Trophoblast cell (in vitro differentiated cells and primary cell): Measurements from ENCODE around the gene DNAH10.

Source experiments
- DNase-seq, 2 donors: peaks; one replicate each; pipeline ENCODE4 v3.0.0-alpha.2; 2016
- H2AFZ ChIP-seq: 2 replicates; pipeline ENCODE4 v1.6.1; 2013; ENCODE audit warnings: low read length, moderate library complexity, mild to moderate bottlenecking; ENCODE audit not compliant: insufficient read depth, poor library complexity
- H2AK5ac ChIP-seq: 2 replicates; pipeline ENCODE4 v1.6.1; 2013; ENCODE audit warnings: mild to moderate bottlenecking, low read length
- H2BK120ac ChIP-seq: 2 replicates; pipeline ENCODE4 v1.6.1; 2013; ENCODE audit warnings: low read length, mild to moderate bottlenecking, moderate library complexity; ENCODE audit not compliant: insufficient read depth, poor library complexity
- H2BK12ac ChIP-seq: 2 replicates; pipeline ENCODE4 v1.6.1; 2013; ENCODE audit warnings: mild to moderate bottlenecking, low read length, moderate library complexity
- H2BK5ac ChIP-seq: 2 replicates; pipeline ENCODE4 v1.6.1; 2013; ENCODE audit warnings: low read length, low read depth, moderate library complexity, mild to moderate bottlenecking; ENCODE audit not compliant: poor library complexity
- H3K14ac ChIP-seq: 2 replicates; pipeline ENCODE4 v1.6.1; 2013; ENCODE audit warnings: mild to moderate bottlenecking, low read length
- H3K18ac ChIP-seq: 2 replicates; pipeline ENCODE4 v1.6.1; 2013; ENCODE audit warnings: mild to moderate bottlenecking, low read length
- H3K23ac ChIP-seq: 2 replicates; pipeline ENCODE4 v1.6.1; 2013; ENCODE audit warnings: low read length
- H3K27ac ChIP-seq: 2 replicates; pipeline ENCODE4 v1.5.1; 2013; ENCODE audit warnings: low read depth, mild to moderate bottlenecking, inconsistent platforms, low read length, moderate library complexity
- H3K27me3 ChIP-seq: 2 replicates; pipeline ENCODE4 v1.6.1; 2013; ENCODE audit warnings: inconsistent platforms, mild to moderate bottlenecking, low read length, moderate library complexity; ENCODE audit not compliant: insufficient read depth
- H3K36me3 ChIP-seq, 2 experiments: 1 replicate in 1 of 2; 2 replicates in 1 of 2; pipeline ENCODE4 v1.6.1; 2013; ENCODE audit warnings: low read length in 2 of 2, mild to moderate bottlenecking in 2 of 2, moderate library complexity in 1 of 2; ENCODE audit not compliant: insufficient read depth in 2 of 2, control insufficient read depth in 1 of 2
- H3K4ac ChIP-seq: 2 replicates; pipeline ENCODE4 v1.6.1; 2013; ENCODE audit warnings: low read depth, mild to moderate bottlenecking, low read length, moderate library complexity
- H3K4me1 ChIP-seq, 2 experiments: 1 replicate in 1 of 2; 2 replicates in 1 of 2; pipeline ENCODE4 v1.6.1; 2013; ENCODE audit warnings: low read length in 2 of 2, mild to moderate bottlenecking in 2 of 2, moderate library complexity in 1 of 2; ENCODE audit not compliant: insufficient read depth in 2 of 2, control insufficient read depth in 1 of 2
- H3K4me2 ChIP-seq: 2 replicates; pipeline ENCODE4 v1.6.1; 2013; ENCODE audit warnings: inconsistent platforms, mild to moderate bottlenecking, low read length, moderate library complexity
- H3K4me3 ChIP-seq: 2 replicates; pipeline ENCODE4 v1.5.1; 2013; ENCODE audit warnings: mild to moderate bottlenecking, low read depth, low read length, inconsistent platforms
- H3K79me1 ChIP-seq: one replicate; pipeline ENCODE4 v1.6.1; 2013; ENCODE audit warnings: low read length
- H3K79me2 ChIP-seq: 2 replicates; pipeline ENCODE4 v1.6.1; 2013; ENCODE audit warnings: low read length, mild to moderate bottlenecking; ENCODE audit not compliant: control insufficient read depth, insufficient read depth, poor library complexity
- H3K9ac ChIP-seq: 2 replicates; pipeline ENCODE4 v1.6.1; 2013; ENCODE audit warnings: mild to moderate bottlenecking, low read length
- H3K9me3 ChIP-seq: 2 replicates; pipeline ENCODE4 v1.6.1; 2013; ENCODE audit warnings: low read depth, mild to moderate bottlenecking, control low read depth, inconsistent platforms, low read length; ENCODE audit not compliant: insufficient read depth
- H4K12ac ChIP-seq: 2 replicates; pipeline ENCODE4 v1.6.1; 2013; ENCODE audit warnings: low read depth, mild to moderate bottlenecking, low read length, moderate library complexity
- H4K8ac ChIP-seq: 2 replicates; pipeline ENCODE4 v1.6.1; 2013; ENCODE audit warnings: low read depth, mild to moderate bottlenecking, low read length, moderate library complexity
- H4K91ac ChIP-seq: one replicate; pipeline ENCODE4 v1.6.1; 2013; ENCODE audit warnings: low read depth, mild to moderate bottlenecking, low read length, moderate library complexity
- WGBS: extraction: QIAGEN DNeasy Blood & Tissue Kit; methylation state at CpG from one replicate; pipeline ENCODE4 v1.1.7; 2013; ENCODE audit warnings: missing lambda C conversion rate; ENCODE audit not compliant: insufficient read length, insufficient coverage; ENCODE audit errors: extremely low coverage; 5-methylcytosine and 5-hydroxymethylcytosine counted together

The DNAH10 gene

DNA sequence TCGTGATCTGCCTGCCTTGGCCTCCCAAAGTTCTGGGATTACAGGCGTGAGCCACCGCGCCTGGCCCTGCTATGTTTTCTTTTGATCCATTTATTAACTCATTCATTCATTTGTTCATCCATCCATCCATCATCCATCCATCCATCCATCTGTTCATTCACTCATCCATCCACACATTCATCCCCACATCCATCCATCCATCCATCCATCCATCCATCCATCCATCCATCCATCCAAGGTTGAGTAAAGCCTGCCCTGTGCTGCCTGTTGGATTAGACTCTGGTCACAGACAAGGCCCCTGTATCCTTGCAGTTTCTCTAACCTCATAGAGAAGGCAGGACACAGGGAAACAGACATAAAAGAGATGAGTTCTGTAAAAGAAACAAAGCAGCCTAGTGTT, 44.9 kb downstream of the DNAH10 start:
- Histone ChIP-seq H2BK120ac (no peak overlapping the region), H4K12ac (no peak overlapping the region)
- no CpG with 5 or more reads among the region's 4 CpGs for WGBS

DNA sequence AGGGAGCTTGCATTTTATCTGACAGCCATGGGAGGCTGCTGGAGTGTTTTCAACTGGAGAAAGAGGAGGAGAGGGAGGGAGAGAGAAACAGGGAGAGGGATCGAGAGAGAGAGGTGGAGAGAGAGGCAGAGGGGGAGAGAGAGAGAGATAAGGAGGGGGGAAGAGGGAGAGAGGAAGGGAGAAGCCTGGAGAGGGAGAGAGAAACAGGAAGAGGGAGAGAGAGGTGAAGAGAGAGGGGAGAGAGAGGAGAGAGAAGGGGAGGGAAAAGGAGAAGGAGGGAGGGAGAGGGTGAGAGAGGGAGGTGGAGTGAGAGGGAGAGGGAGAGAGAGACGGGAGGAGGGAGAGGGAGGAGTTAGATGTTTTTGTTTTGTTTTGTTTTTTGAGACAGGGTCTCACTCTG, 45.6 kb downstream of the DNAH10 start:
- no peak overlapping the region for H2BK5ac ChIP-seq
- DNase-seq, result no peak
- WGBS, result 100% methylated on average over 1 of the region's 2 CpGs

More for the DNA sequence above, 44.9 kb downstream of the DNAH10 start:
- Histone ChIP-seq H4K8ac (no peak overlapping the region), H3K9ac (no peak overlapping the region), H3K27ac (no peak overlapping the region), H3K18ac (no peak overlapping the region), H2AK5ac (no peak overlapping the region), H3K9me3 (peaks cover 9% of the 10 kb centered on the region), H4K91ac (no peak overlapping the region), H3K27me3 (no peaks in the 10 kb centered on the region), H3K36me3 (no peaks in the 10 kb centered on the region), H3K4ac (no peak overlapping the region), H3K14ac (no peak overlapping the region), H3K79me2 (no peaks in the 10 kb centered on the region), H2BK5ac (no peak overlapping the region), H3K4me3 (no peak overlapping the region), H3K23ac (no peak overlapping the region), H3K79me1 (no peaks in the 10 kb centered on the region), H3K4me2 (no peak overlapping the region), H2BK12ac (no peak overlapping the region), H3K4me1 (no peaks in the 10 kb centered on the region), H2AFZ (no peak overlapping the region)
- no peak for DNase-seq

DNA sequence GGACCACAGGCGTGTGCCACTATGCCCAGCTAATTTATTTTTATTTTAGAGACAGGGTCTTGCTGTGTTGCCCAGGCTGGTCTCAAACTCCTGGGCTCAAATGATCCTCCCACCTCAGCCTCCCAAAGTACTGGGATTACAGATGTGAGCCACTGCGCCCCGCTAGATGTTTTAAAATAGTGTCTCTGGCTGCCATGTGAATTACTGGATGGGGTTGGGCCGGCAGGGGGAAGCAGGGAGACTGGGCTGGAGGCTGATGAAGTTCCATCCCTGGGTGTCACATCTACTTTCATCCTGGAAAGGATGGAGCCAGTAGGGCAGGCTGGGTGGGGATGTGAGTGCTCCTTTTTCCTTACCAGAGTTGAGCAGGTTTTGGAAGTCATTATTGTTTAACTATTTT, 46.1 kb downstream of the DNAH10 start:
- Histone ChIP-seq H2BK5ac (no peak overlapping the region), H3K18ac (no peak overlapping the region), H2AK5ac (no peak overlapping the region), H4K12ac (no peak overlapping the region), H3K79me2 (no peaks in the 10 kb centered on the region), H2AFZ (no peak overlapping the region), H4K91ac (no peak overlapping the region), H3K4me3 (no peak overlapping the region), H3K79me1 (no peaks in the 10 kb centered on the region), H3K36me3 (no peaks in the 10 kb centered on the region), H4K8ac (no peak overlapping the region), H3K4me1 (no peaks in the 10 kb centered on the region), H2BK120ac (no peak overlapping the region), H3K23ac (no peak overlapping the region), H3K9me3 (peaks cover 8% of the 10 kb centered on the region), H3K4me2 (no peak overlapping the region), H3K14ac (no peak overlapping the region), H3K27ac (no peak overlapping the region), H3K4ac (no peak overlapping the region), H2BK12ac (no peak overlapping the region), H3K9ac (no peak overlapping the region), H3K27me3 (no peaks in the 10 kb centered on the region)
- WGBS, result no CpG with 5 or more reads among the region's 4 CpGs
- peak in 1 of 2 donors; percentile 23 for DNase-seq

More for the DNA sequence above, 45.6 kb downstream of the DNAH10 start:
- no peak overlapping the region for H3K4me2 ChIP-seq
- no peak overlapping the region for H3K23ac ChIP-seq
- peaks cover 9% of the 10 kb centered on the region for H3K9me3 ChIP-seq
- H3K79me1 ChIP-seq, result no peaks in the 10 kb centered on the region
- H3K27ac ChIP-seq, result no peak overlapping the region
- H4K8ac ChIP-seq, result no peak overlapping the region
- no peaks in the 10 kb centered on the region for H3K36me3 ChIP-seq
- H2AFZ ChIP-seq, result no peak overlapping the region
- no peak overlapping the region for H3K9ac ChIP-seq
- no peaks in the 10 kb centered on the region for H3K27me3 ChIP-seq
- H3K18ac ChIP-seq, result no peak overlapping the region
- H2BK120ac ChIP-seq, result no peak overlapping the region
- H4K12ac ChIP-seq, result no peak overlapping the region
- no peaks in the 10 kb centered on the region for H3K4me1 ChIP-seq
- H4K91ac ChIP-seq, result no peak overlapping the region
- no peak overlapping the region for H2BK12ac ChIP-seq
- H3K4me3 ChIP-seq, result no peak overlapping the region
- no peak overlapping the region for H2AK5ac ChIP-seq
- no peaks in the 10 kb centered on the region for H3K79me2 ChIP-seq
- no peak overlapping the region for H3K14ac ChIP-seq
- no peak overlapping the region for H3K4ac ChIP-seq

DNA sequence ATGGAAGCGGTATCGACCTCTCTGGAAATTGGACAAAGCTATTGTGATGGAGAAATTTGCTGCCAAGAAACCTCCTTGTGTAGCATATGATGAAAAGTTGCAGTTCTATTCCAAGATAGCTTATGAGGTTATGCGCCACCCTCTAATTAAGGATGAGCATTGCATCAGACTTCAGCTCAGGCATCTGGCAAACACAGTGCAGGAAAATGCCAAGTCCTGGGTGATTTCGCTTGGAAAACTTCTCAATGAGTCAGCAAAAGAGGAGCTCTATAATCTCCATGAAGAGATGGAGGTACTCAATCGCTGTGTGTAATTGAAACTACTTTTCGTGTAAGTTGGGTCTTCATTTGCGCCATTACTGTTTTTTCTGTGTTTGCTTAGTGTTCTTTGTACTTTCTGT, 51.2 kb downstream of the DNAH10 start:
- H3K79me2 ChIP-seq, result no peaks in the 10 kb centered on the region
- no peak overlapping the region for H3K9ac ChIP-seq
- peaks cover 11% of the 10 kb centered on the region for H3K9me3 ChIP-seq
- no peak overlapping the region for H2BK12ac ChIP-seq
- no peak overlapping the region for H3K23ac ChIP-seq
- no peaks in the 10 kb centered on the region for H3K79me1 ChIP-seq
- H3K27me3 ChIP-seq, result no peaks in the 10 kb centered on the region
- H4K8ac ChIP-seq, result no peak overlapping the region
- H4K91ac ChIP-seq, result no peak overlapping the region
- H2BK120ac ChIP-seq, result no peak overlapping the region
- H3K36me3 ChIP-seq, result no peaks in the 10 kb centered on the region
- H3K4me3 ChIP-seq, result no peak overlapping the region
- H3K4me1 ChIP-seq, result no peaks in the 10 kb centered on the region
- H3K4ac ChIP-seq, result no peak overlapping the region
- no peak overlapping the region for H2AK5ac ChIP-seq
- no peak overlapping the region for H4K12ac ChIP-seq
- H3K27ac ChIP-seq, result no peak overlapping the region
- H3K14ac ChIP-seq, result no peak overlapping the region
- no peak overlapping the region for H3K4me2 ChIP-seq
- no CpG with 5 or more reads among the region's 7 CpGs for WGBS
- no peak overlapping the region for H3K18ac ChIP-seq
- DNase-seq, result no peak
- H2AFZ ChIP-seq, result no peak overlapping the region
- no peak overlapping the region for H2BK5ac ChIP-seq
